GM19099 (cell line): ENCODE measurements around the gene ZNF142.

Experiments
- POLR2A ChIP-seq: IDR thresholded peaks from 3 replicates; pipeline ENCODE4 v1.6.1; 2011; ENCODE audit warnings: low read depth; ENCODE audit not compliant: insufficient read length; ENCODE audit errors: extremely low read depth

The ZNF142 gene

GRCh38 chr2:218659988-218660358 lies 550 bp upstream of the ZNF142 start:
- TF ChIP-seq POLR2A = no peak

GRCh38 chr2:218658671-218659257 lies 659 bp downstream of the ZNF142 start:
- TF ChIP-seq POLR2A = no peak

DNA sequence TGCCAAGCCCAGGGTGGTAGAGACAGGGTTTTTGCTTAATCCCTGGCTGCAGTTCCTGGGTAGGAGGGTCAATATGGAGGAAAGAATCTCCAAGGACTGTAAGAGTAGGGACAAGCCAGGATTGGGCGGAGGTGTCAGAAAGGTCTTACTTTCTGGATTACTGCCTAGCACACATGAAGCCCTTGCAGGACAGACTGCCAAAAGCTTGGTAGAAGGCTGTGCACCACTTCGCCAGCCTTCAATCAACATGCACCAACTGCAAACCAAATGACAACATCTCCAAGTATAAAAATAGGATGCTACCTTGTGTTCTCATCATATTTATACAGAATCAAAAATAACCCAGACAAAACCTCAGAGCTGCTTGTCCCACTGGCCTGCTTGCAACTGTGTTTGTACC lies 3.7 kb downstream of the ZNF142 start:
- TF ChIP-seq POLR2A = no peak

GRCh38 chr2:218648787-218649100 lies 10.7 kb downstream of the ZNF142 start:
- TF ChIP-seq POLR2A = no peak

GRCh38 chr2:218648088-218648786 lies 11.2 kb downstream of the ZNF142 start:
- no peak for TF ChIP-seq POLR2A

DNA sequence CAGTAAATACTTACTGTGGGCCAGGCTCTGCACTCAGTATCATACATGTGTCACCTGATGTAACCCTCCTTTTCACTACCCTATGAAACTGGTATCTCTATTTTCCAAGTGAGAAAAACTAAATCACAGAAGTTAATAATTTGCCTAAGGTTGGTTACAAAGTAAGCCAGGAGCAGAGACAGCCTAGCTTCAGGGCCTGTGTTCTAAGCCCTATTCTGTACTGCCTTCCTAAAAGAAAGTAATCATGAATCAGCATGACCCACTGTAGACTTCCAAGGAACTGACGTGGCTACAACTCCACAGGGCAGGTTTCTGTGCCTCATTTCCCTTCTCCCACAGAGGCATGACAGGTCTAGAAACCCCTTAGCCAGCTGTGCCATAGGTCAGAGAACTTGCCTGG lies 14.3 kb downstream of the ZNF142 start:
- TF ChIP-seq POLR2A = no peak

- no peak for TF ChIP-seq POLR2A
Observed at GRCh38 chr2:218644721-218645120, 14.7 kb downstream of the ZNF142 start.

DNA sequence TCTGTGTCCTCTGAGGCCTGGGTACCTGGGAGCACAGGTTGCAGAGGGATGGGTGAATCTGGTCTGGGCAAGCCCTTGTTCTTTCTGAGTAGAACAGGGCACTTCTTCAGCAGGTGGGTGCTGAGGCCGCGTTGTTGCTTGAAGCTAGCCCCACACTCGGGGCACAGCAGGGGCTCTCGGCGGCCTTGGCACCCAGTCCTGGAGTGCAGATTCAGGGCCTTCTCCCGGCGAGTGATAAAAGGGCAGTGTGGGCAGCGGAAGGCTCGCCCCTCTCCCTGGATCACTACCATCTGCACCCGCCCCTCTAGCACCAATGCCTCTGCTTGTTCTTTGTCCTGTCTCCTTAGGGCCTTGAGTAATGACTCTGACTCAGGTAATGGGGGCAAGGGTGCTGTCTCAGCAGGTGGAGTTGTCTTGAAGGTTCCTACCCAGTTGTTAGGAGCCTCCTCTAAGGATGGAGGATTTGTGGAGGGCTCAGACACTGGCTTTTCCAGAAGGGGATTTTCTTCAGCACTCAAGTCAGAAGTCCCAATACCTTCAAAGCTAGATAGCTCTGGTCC lies 15.6 kb downstream of the ZNF142 start:
- no peak for TF ChIP-seq POLR2A

DNA sequence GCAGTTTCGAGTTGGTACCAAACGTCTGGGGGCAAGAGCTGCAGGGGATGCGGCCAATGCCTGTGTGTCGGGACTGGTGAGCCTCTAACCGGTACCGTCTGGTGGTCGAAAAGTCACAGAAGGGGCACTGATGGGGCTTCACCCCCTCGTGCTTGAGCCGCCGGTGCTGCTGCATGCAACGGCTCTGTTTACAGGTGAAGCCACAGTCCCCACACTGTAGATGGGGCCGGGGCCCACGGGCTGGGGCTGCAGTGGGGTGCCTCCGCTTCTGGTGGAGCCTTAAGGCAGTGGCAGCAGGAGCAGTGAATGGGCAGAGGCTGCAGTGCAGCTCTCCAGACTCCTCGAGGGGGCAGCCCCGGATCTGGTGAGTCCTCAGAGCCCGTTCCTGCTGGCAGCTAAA lies 16.6 kb downstream of the ZNF142 start:
- TF ChIP-seq POLR2A = no peak

DNA sequence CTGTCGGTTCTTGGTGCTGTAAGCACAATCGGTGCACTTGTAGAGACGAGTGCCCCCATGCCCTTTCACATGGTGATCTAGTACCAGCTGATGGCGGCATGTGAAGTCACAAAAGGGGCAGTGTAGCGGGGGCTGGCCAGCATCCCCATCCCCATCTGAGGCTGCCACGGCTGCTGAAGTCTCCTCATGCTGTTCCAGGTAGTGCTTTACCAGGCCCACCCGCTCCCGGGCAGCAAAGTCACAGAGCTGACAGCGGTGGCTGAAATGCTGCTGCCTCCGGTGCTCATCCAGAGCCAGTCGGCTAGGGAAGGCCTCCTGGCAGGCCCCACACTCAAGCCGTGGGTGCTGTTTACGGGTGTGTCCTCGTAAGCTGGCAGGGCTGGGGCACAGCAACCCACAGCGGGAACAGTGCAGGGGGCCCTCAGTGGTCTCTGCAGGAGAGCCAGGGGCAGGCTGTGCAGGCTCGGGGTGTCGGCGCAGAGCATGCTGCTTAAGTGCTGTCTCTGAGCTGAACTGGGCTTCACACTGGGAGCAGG lies 17.2 kb downstream of the ZNF142 start:
- no peak for TF ChIP-seq POLR2A

GRCh38 chr2:218638372-218638771 lies 21.1 kb downstream of the ZNF142 start:
- TF ChIP-seq POLR2A = no peak

DNA sequence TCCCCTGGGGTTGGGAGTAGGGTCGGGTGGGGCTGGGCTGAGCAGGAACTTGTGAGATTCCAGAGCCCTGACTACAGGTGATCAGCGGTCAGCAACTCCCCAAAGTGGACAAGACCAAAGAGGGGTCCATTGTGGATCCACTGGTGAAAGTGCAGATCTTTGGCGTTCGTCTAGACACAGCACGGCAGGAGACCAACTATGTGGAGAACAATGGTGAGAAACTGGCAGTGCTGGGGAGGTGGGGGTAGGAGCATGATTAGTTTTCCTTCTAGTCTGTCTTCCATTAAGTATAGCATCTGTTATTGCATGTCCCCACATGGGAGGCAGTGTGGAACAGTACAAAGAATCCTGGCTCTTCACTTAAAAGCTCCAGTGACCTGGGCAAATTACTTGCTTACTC lies 23.7 kb downstream of the ZNF142 start:
- TF ChIP-seq POLR2A = no peak

DNA sequence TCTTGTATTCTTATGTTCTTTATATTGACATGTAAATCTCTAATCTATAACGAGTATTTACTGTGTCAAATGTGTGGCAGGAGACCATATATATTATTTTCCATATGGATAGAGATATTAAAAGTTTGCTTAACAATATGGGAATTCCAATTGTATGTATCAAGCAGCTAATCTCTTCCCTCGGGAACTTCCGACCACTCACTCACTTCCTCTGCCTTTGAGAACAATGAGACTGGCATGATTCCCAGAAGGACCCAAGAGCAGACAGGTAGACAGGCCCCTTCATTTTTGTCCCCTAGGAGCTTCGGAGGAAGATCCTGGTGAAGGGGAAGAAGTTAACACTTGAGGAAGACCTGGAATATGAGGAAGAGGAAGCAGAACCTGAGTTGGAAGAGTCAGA lies 27.6 kb downstream of the ZNF142 start:
- TF ChIP-seq POLR2A = no peak

DNA sequence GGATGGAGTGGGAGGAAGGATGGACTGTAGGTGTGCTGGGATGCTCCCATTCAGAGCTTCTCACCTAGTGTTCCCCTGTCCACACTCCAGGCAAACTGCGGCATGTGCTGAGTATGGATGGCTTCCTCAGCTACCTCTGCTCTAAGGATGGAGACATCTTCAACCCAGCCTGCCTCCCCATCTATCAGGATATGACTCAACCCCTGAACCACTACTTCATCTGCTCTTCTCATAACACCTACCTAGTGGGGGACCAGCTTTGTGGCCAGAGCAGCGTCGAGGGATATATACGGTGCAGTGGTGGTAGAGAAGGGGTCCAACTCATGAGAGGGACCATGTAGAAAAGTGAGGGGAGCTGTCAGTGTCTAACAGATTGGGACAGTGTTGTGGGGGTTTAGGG lies 31.5 kb downstream of the ZNF142 start:
- no peak for TF ChIP-seq POLR2A

DNA sequence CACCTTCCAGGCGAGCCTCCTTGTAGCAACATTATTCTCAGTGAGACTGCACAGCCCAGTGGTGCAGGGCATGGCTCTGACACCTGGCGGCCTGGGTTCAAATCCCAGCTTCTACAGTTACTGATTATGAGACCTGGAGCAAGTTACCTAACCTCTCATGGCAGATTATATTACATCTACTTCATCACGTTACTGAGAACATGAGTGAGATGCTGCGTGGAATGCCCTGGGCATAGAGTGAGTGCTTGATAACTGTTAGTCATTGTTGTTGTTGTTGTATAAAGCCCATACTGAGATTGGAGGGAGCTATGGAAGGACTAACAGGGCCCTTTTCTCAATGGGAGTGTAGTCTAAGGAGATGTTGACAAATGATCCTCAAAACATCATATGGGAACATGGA lies 33.1 kb downstream of the ZNF142 start:
- no peak for TF ChIP-seq POLR2A

DNA sequence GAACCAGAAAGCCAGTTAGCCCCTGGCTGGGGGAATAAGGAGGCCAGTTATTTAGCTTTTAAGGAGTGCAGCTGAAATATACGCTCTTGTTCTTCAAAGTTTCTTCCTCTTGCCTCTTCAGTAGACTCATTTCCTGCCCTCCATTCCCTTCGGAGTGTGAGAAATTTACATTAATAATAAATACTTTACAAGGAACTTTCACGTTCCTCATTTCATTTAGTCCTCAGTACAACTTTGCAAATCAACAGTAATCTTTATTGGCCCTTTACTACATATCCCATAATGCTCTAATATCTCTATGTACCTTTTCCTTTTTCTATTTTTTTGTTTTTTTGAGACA lies 36.1 kb downstream of the ZNF142 start:
- TF ChIP-seq POLR2A = no peak
